Ascending aorta (tissue), 2 donors: Measurements from ENCODE around the gene GARIN5A. TPM values are rescaled to one million over a fixed set of nuclear protein-coding genes. Genes with fewer than 3 reads are reported as not detected.

Experiments used
- DNase-seq, 2 donors: peaks; one replicate each; pipeline ENCODE4 v3.0.0-alpha.2; 2019; ENCODE audit warnings: low spot score in 2 of 2
- H3K27ac ChIP-seq, 2 donors: fragments of 200-600 bp; sonication (generic); one replicate each; pipeline ENCODE4 v1.5.1; 2016 to 2017; ENCODE audit warnings: mild to moderate bottlenecking in 1 of 2
- H3K27me3 ChIP-seq: fragments of 200-600 bp; sonication (generic); one replicate; pipeline ENCODE4 v1.5.1; 2017
- H3K36me3 ChIP-seq, 2 donors: fragments of 200-600 bp; sonication (generic); one replicate each; pipeline ENCODE4 v1.5.1; 2016
- H3K4me1 ChIP-seq, 2 donors: fragments of 200-600 bp; sonication (generic); one replicate each; pipeline ENCODE4 v1.5.1; 2016 to 2017; ENCODE audit warnings: mild to moderate bottlenecking in 1 of 2
- H3K4me3 ChIP-seq, 2 donors: fragments of 200-600 bp; sonication (generic); one replicate each; pipeline ENCODE4 v1.5.1; 2016 to 2017; ENCODE audit warnings: mild to moderate bottlenecking in 1 of 2
- H3K9me3 ChIP-seq, 2 donors: fragments of 200-600 bp; sonication (generic); one replicate each; pipeline ENCODE4 v1.5.1; 2016
- CTCF ChIP-seq, 3 experiments: fragments of 200-600 bp in 2 of 3; fragments of 450-650 bp in 1 of 3; sonication (generic) in 2 of 3; IDR thresholded peaks; one replicate each; pipeline ENCODE4 v1.5.1; 2016 to 2019; ENCODE audit warnings: antibody characterized with exemption in 3 of 3, mild to moderate bottlenecking in 1 of 3, moderate library complexity in 1 of 3
- intact Hi-C: fragments of 100-400 bp; cut with DNase I; formaldehyde crosslinking; loops from one replicate; pipeline ENCODE4 v1.15.1; 2023
- total RNA-seq: library from RNA; depleted of rRNA; stranded (reverse); fragments of >200 nt; gene quantifications from one replicate; pipeline ENCODE4 v1.1.0, GENCODE V29; 2016

GARIN5A gene
- total RNA-seq, 1 donor from 2014 or later, result not detected

- Histone ChIP-seq H3K9me3 (no peaks in the 10 kb centered on the region), H3K4me3 (no peak overlapping the region), H3K27ac (no peak overlapping the region), H3K36me3 (no peaks in the 10 kb centered on the region), H3K4me1 (no peaks in the 10 kb centered on the region), H3K27me3 (no peaks in the 10 kb centered on the region)
- intact Hi-C loops, result no loop called here
- DNase-seq, result no peak
- no peak for TF ChIP-seq CTCF (IDR thresholded peaks at IDR 0.05)
Observed at GRCh38 chr19:50468818-50469217, 7.8 kb downstream of the GARIN5A start.

DNA sequence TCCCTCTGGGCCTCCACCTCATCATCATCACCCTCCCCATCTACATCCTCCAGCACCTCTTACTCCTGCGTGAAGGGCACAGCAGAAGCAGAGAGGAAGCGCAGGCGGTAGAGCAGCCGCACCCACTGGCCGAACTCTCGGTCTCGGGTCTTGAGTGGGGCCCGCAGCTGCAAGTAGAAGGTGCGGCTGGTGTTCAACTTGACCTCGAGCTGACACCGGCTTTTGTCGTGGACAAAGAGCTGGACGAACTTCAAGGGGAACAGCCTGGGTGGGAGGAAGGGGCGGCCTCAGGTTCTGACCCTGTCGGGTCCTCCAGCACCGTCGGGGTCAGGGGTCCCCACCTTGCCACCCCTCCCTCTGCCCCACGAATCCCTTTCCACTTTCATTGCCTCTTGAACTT lies 9.1 kb downstream of the GARIN5A start:
- TF ChIP-seq CTCF (IDR thresholded peaks at IDR 0.05), result no peak
- DNase-seq, result no peak
- Histone ChIP-seq H3K36me3 (no peaks in the 10 kb centered on the region), H3K27me3 (no peaks in the 10 kb centered on the region), H3K9me3 (no peaks in the 10 kb centered on the region), H3K4me1 (no peaks in the 10 kb centered on the region), H3K4me3 (no peak overlapping the region), H3K27ac (no peak overlapping the region)
- intact Hi-C loops, result no loop called here

- H3K9me3 ChIP-seq, result no peaks in the 10 kb centered on the region
- intact Hi-C loops, result no loop called here
- H3K36me3 ChIP-seq, result no peaks in the 10 kb centered on the region
- TF ChIP-seq CTCF (IDR thresholded peaks at IDR 0.05), result no peak
- no peaks in the 10 kb centered on the region for H3K4me1 ChIP-seq
- no peak for DNase-seq
- H3K27me3 ChIP-seq, result no peaks in the 10 kb centered on the region
- H3K27ac ChIP-seq, result no peak overlapping the region
- H3K4me3 ChIP-seq, result no peak overlapping the region
Observed at GRCh38 chr19:50466706-50467039, 10.0 kb downstream of the GARIN5A start.

GRCh38 chr19:50465986-50466705 lies 10.5 kb downstream of the GARIN5A start:
- Histone ChIP-seq H3K4me1 (no peaks in the 10 kb centered on the region), H3K9me3 (no peaks in the 10 kb centered on the region), H3K36me3 (no peaks in the 10 kb centered on the region), H3K27me3 (no peaks in the 10 kb centered on the region), H3K4me3 (no peak overlapping the region), H3K27ac (no peak overlapping the region)
- no peak for TF ChIP-seq CTCF (IDR thresholded peaks at IDR 0.05)
- DNase-seq, result no peak
- intact Hi-C loops, result no loop called here

GRCh38 chr19:50465000-50465399 lies 11.6 kb downstream of the GARIN5A start:
- intact Hi-C loops, result no loop called here
- H3K27me3 ChIP-seq, result no peaks in the 10 kb centered on the region

More at GRCh38 chr19:50465000-50465399, 11.6 kb downstream of the GARIN5A start:
- Histone ChIP-seq H3K36me3 (no peaks in the 10 kb centered on the region), H3K4me3 (no peak overlapping the region), H3K27ac (no peak overlapping the region), H3K4me1 (no peaks in the 10 kb centered on the region), H3K9me3 (no peaks in the 10 kb centered on the region)
- no peak for TF ChIP-seq CTCF (IDR thresholded peaks at IDR 0.05)
- no peak for DNase-seq
